ENCODE results near the gene CGB2.
"Not testable (repeated sequence)": the region's sequence is repeated elsewhere in the genome, so short reads cannot be mapped to it uniquely, and the experiment has no call there.

GRCh38 chr19:49038111-49038510 is 6.4 kb downstream of the CGB2 start:
- TF ChIP-seq CTCF (IDR thresholded peaks at IDR 0.05); POLR2AphosphoS5 (IDR thresholded peaks at IDR 0.05); POLR2A (IDR thresholded peaks at IDR 0.05); EP300 (IDR thresholded peaks at IDR 0.05; ENCODE audit: low read depth): not testable (repeated sequence)
